ENCODE results near the gene KMT5B.
A peak's percentile ranks its signal among the peaks of the same experiment; 100 is the strongest.

GRCh38 chr11:68142028-68142412 is 71.1 kb downstream of the KMT5B start:
- TF ChIP-seq RFX5 (IDR thresholded peaks at IDR 0.05; ENCODE audit: low read depth, low read length), result no peak
- no peak for TF ChIP-seq REST (IDR thresholded peaks at IDR 0.05; ENCODE audit: low read depth, low read length)
- no peak for TF ChIP-seq POLR2A (IDR thresholded peaks at IDR 0.05; ENCODE audit: low read depth, low read length)
- TF ChIP-seq POLR2AphosphoS5 (IDR thresholded peaks at IDR 0.05; ENCODE audit: low read length), result no peak
- TF ChIP-seq NFIC (IDR thresholded peaks at IDR 0.05; ENCODE audit: low read depth, low read length), result no peak
- no peak for TF ChIP-seq EP300 (IDR thresholded peaks at IDR 0.05; ENCODE audit: borderline replicate concordance in 1 of 2, control insufficient read depth in 1 of 2, low read depth in 2 of 2, low read length in 2 of 2)
- no peak for TF ChIP-seq CTCF (IDR thresholded peaks at IDR 0.05 in 2 of 3, conservative IDR thresholded peaks at IDR 0.05 in 1 of 3; ENCODE audit: control insufficient read depth in 2 of 3, extremely low read depth in 1 of 3, insufficient read depth in 1 of 3, low read depth in 3 of 3, low read length in 3 of 3)
- TF ChIP-seq HDAC6 (IDR thresholded peaks at IDR 0.05; ENCODE audit: unreplicated experiment), result no peak
- TF ChIP-seq SP1 (IDR thresholded peaks at IDR 0.05; ENCODE audit: low read depth, low read length), result no peak
- no peak for TF ChIP-seq BCL3 (IDR thresholded peaks at IDR 0.05; ENCODE audit: borderline replicate concordance, insufficient read depth, low read depth, low read length, poor library complexity, severe bottlenecking)
- TF ChIP-seq SIN3A (IDR thresholded peaks at IDR 0.05; ENCODE audit: low read depth, low read length), result no peak
- TF ChIP-seq BHLHE40 (IDR thresholded peaks at IDR 0.05; ENCODE audit: borderline replicate concordance in 1 of 2, low read depth in 2 of 2, low read length in 1 of 2), result 0 out of 4 replicates have a peak, but pooled peaks of 1 of the 2 experiments have one; percentile 9
